DMS53 (cell line): Measurements from ENCODE around the gene LMNA.
"Not testable (repeated sequence)": the region's sequence is repeated elsewhere in the genome, so short reads cannot be mapped to it uniquely, and the experiment has no call there.

Experiments
- DNase-seq: peaks from one replicate; lab custom pipeline; 2025; lab: John Stamatoyannopoulos, UW

LMNA gene

DNA sequence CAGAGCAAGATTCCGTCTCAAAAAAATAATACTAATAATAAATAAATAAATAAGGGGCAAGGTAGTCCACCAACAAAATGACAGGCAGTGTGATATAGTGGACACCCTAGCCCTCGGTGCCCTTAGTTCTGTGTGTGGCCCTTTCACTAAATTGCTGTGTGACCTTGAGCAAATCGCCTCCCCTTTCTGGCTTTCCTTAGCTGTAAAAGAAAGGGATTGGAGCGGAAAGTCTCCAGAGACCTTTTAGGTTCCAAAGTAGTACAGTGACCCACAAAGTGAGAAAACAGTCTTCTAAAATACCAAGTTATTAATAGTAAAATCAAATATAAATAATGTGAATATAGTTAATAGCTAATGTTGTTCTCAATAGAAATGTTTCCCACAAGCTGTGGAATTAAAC is 7.6 kb downstream of the LMNA start:
- DNase-seq, result no peak

DNA sequence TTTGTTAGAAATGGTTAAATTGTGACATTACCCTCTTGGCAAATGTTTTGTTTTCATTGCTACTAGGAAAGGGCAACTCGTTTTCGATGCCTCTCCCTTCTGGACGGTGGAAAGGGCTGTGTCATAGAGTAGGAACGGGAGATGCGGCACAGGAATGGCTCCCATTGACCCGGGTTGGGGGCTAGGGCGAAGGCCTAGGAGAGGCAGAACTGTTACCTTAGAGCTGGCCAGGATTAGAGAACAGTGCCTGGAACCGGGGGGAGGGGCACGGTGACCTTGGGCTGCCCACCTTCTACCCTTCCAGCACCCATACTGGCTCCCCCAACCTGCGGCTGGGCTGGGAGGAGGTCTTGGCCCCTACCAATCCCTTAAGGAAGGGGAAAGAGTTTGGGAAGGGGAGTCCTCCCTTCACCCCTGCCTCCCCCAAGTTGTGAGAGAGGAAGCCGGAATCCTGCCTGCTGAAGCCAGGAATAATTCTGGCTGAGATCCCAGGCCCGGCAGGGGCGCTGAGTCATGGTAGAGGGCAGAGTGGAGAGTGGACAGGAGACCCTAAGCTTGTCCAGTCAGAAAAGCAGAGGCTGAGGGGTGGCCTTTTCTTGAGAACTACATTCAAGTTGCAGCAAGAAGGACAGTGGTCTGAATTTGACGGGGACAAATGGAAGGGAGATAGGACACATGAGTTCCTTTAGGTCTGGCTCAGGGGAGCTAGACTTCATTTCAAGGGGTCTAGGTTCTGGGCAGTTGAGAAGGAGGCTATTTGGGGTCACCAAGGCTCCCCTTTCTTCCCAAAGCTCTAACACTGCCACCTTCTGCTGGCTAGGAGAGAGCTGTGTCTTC is 8.2 kb downstream of the LMNA start:
- DNase-seq, result peak; percentile 65

DNA sequence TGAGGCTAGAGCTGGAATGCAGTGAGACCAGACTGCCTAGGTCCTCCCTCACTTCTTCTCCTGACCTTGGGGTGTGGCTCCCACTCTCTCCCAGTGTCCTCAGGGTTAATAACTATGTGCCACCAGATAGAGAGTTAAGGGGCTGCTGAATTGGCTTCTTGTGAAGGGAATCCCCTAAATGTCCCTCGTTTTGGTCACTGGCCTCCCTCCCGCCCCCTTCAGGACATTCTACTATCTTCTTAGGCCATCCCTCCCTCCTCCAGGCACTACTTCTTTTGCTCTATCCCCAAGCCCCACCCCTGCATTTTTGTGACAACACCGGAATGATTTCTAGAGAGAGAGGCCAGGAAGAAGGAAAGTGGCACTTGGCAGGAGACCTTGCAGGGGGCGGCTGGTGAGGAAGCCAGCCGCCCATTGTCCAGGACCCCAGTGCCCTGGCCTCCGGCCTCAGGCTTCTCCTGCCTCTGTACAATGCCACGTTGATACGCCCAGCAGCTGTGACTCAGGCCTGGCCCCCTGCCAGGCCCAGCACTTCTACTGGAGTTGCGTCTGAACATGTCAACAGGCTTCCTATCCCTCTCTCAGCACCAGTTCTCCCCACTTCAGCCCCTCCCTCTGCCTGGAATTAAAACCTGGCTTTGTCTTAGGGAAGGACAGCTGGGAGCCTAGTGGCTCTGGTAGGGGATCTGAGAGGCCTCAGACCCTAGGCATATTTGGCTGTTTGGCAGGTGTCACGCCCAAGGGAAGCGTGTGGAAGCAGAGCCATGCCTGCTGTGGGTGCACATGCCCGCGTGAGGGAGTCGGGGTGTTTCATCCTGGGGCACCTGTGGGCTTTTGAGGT is 9.1 kb downstream of the LMNA start:
- DNase-seq, result peak; percentile 97

DNA sequence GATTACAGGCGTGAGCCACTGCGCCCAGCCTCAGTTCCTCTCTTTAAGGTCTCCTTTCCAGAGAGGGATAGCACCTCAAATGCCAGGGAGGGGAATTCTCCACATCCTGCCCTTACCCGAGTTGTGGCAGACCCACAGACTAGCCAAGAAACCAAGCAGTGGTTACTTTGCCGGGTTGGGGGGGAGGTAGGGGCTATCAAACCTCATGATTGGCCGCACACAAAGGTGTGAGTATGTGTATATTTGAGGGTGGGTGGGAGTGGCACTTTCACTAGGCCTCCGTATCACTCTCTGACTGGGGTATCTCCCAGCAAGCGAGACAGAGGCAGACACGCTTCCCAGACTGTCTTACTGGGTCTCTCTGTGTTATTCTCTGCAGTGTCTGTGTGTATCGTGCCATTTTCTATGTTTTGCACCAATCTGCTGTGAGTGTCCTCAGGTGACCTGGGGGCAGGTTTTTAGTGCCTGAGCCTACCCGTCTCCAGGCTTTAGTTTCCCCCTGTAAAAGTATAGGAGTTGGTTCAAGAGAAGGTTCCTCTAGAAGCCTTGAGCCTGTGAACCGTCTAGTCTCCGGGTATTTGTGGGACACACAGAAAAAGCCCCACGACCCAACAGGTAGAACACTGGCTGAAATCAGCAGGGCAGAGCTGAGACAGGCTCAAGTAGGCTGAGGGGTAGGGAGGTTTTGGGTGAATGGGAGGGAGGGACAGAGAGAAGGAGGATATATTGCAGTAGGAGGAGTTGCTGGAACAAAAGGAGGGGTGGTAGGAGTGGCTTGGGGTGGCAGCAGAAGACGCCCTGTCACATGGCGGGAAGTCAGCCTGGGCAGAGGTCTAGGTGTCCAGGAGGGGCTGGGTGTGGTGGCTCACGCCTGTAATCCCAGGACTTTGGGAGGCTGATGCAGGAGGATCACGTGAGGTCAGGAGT is 10.3 kb downstream of the LMNA start:
- no peak for DNase-seq

DNA sequence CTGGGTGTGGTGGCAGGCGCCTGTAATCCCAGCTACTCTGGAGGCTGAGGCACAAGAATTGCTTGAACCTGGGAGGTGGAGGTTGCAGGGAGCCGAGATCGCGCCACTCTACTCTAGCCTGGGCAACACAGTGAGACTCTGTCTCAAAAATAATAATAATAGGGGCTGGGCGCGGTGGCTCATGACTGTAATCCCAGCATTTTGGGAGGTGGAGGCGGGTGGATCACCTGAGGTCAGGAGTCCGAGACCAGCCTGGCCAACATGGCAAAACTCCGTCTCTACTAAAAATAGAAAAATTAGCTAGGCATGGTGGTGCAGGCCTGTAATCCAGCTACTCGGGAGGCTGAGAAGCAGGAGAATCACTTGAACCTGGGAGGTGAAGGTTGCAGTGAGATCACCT is 11.0 kb downstream of the LMNA start:
- not testable (repeated sequence) for DNase-seq

DNA sequence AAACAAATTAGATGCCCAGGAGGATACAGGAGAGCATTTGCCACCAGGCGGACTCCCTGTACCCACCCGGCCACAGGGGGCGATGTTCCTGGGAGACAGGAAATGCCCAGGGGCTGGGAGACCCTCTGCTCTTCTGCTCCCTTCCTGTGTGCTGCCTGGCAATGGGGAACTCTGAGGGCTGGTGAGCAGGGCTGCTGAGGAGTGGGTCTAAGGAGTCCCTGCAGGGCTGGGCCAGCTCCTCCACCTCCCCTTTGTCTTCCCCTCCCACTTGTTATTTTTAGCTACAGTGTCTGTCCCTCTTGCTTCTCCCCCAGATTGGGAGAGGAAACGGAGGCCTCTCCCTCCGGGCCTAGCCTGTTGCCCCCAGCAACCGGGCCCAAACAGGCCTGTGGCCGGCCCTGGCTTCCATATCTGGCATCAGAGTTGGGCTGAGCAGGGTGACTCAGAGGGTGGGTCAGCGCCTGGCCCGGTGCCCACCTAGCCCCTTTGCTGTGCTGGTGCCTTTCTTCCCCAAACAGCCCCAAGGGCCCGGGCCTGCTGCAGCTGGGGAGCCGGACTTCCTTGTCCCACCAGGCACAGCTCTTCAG is 11.6 kb downstream of the LMNA start:
- DNase-seq, result peak; percentile 56

DNA sequence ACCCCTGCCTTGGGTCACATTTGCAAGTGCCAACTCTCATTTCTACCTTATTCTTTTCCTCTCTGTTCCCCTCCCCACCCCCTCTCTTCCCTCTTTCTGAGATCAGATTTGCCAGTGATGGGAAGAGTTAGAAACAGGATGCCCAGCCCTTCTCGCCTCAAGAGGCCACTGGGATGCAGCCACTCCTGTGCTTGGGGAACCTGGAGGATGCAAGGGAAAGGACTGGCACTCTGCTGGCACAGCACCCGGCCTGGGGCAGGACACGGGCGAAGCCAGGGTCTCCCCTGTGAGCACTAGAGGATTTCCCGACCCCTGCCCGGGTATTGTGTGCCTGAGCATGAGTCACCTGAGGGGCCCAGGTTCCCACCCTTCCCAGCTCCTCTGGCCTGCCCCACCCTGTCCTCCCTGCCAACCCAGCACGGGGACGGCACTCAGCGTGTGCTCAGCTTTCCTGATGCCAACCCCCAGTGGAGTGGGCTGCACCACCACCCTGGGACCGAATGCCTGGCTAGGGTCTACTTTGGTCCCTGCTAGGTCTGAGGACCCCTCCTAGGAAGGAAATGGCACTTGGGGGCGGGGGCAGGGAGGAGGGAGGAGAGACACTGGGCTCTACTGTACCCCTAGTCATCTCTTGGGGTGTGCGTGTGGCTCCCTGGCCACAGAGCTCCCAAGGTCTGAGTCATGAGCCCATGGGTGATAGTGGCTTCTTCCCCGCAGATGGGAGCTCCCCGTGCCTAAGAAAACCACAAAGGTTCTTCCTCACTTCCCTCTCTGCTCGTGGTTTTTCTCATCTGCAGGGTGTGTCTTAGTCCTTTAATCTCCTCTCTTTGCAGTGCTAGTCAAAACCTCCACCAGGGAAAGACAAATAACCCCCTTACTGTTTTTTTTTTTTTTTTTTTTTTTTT is 12.4 kb downstream of the LMNA start:
- no peak for DNase-seq

DNA sequence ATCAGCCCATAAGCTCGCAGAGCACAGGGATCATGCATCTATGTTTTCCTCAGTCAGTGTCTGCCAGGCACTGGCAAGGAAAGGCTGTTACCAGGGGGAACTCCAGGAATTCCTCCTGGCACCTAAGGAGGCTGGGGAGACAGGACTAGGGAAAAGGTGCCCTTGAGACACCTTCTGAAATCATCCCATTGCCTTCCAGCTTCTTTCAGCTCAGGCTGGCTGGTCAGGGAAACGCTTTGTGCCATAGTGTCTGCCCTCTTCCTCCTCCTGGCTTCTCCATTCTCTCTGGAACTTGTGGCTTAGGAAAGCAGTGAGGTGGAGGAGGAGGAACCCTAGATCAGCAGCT is 13.8 kb downstream of the LMNA start:
- no peak for DNase-seq

DNA sequence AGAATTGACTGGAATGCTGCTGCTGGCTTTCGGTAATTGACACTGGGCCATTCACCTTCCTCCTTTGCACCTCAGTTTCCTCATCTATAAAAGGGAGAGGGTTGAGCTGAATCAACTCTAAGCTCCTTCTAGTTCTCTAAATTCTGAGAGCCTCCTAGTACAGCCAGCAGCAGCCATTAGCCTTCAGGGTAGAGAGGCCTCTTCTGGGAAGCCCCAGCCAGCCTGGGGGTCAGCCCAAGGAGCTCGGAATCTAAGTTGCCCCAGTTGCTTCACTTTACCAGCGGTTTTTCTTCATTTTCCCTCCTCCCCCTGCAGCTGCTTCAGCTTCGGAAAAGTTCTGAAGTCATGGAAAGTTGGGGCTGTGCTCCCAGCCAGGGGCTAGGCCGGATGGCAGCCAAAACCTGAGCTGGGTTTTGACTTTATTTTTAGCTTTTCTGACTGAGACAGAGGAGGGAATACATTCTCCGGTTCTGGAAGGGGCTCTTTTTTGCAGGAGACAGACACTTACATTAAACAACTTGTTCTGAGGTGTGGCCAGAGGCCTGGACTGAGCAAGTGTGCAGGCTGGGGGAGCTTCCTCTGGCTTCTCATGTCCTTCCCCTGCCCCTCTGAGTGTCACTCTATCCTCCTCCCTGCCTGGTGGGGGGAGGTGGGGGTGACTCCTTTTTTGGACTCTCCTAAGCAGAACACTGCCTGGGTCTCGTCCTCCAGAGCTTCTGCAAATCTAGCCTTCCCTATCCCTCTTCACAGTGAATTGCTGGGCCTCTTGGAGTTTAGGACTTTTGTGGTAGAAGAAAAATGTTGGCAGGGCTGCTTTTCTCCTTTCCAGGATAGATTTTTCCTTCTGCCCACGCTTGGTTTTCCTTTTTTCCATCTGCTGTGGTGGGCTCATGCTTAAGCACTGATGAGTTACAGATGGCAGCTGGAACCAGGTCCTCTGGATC is 14.4 kb downstream of the LMNA start:
- DNase-seq, result no peak

DNA sequence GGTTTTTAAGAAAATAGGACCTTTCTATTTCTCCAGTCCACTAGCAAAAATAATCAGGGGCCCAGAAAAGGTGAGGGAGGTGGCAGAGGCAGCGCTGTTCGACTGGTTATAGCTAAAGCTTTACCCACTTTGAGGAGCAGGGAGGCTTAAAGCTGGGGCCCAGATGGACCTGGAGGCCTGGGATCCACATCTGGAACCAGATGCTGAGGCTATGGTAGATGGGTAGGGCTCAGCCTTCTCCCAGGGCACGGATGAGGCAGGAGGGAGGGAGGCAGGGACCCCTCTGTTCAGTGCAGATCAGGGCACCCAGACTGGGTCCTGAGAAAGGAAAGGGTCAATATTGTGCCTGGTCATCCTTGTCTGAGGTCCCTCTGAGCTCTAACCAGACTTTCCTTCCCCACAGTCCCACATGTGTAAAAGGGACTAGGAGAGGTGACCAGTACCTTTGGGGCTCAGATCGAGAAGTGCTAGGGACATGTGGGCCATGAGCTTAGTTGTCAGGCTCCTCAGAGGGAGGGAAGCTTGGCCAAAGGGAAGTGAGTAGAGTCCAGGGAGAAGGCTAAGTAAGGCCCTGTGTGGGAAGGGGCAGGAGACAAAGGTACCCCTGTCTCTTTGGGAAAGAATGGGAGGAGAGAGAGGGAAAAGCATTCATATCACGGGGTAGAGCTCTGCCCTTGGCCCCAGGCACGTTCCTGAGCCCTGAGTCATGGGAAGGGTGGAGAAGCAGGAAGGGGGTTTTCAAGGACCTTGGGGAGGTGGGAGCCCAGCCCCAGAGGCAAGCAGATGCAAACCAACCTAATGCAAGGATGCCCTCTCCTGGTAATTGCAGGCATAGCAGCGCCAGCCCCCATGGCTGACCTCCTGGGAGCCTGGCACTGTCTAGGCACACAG is 15.4 kb downstream of the LMNA start:
- DNase-seq, result peak; percentile 92

DNA sequence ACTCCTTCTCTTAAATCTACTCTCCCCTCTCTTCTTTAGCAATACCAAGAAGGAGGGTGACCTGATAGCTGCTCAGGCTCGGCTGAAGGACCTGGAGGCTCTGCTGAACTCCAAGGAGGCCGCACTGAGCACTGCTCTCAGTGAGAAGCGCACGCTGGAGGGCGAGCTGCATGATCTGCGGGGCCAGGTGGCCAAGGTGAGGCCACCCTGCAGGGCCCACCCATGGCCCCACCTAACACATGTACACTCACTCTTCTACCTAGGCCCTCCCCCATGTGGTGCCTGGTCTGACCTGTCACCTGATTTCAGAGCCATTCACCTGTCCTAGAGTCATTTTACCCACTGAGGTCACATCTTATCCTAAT is 16.0 kb downstream of the LMNA start:
- no peak for DNase-seq

DNA sequence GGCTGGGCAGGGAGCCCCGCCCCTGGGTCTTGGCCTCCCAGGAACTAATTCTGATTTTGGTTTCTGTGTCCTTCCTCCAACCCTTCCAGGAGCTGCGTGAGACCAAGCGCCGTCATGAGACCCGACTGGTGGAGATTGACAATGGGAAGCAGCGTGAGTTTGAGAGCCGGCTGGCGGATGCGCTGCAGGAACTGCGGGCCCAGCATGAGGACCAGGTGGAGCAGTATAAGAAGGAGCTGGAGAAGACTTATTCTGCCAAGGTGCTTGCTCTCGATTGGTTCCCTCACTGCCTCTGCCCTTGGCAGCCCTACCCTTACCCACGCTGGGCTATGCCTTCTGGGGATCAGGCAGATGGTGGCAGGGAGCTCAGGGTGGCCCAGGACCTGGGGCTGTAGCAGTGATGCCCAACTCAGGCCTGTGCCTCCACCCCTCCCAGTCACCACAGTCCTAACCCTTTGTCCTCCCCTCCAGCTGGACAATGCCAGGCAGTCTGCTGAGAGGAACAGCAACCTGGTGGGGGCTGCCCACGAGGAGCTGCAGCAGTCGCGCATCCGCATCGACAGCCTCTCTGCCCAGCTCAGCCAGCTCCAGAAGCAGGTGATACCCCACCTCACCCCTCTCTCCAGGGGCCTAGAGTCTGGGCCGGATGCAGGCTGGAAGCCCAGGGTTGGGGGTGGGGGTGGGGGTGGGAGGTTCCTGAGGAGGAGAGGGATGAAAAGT is 20.4 kb downstream of the LMNA start:
- DNase-seq, result no peak

DNA sequence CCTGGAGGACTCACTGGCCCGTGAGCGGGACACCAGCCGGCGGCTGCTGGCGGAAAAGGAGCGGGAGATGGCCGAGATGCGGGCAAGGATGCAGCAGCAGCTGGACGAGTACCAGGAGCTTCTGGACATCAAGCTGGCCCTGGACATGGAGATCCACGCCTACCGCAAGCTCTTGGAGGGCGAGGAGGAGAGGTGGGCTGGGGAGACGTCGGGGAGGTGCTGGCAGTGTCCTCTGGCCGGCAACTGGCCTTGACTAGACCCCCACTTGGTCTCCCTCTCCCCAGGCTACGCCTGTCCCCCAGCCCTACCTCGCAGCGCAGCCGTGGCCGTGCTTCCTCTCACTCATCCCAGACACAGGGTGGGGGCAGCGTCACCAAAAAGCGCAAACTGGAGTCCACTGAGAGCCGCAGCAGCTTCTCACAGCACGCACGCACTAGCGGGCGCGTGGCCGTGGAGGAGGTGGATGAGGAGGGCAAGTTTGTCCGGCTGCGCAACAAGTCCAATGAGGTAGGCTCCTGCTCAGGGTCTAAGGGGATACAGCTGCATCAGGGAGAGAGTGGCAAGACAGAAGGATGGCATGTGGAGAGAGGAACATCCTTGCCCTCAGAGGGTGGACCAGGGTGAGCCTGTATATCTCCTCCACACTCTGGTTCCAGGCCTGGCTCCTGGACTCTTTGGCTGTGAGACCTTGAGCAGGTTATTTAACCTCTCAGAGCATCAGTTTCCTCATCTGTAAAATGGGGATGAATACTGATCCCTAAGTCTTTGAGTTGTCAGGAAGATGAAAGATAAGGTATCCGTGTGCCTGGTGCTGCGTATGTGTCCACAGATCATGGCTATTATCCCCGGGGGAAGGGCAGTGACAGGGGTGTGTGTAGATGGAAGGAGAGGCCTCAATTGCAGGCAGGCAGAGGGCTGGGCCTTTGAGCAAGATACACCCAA is 21.7 kb downstream of the LMNA start:
- DNase-seq, result no peak

DNA sequence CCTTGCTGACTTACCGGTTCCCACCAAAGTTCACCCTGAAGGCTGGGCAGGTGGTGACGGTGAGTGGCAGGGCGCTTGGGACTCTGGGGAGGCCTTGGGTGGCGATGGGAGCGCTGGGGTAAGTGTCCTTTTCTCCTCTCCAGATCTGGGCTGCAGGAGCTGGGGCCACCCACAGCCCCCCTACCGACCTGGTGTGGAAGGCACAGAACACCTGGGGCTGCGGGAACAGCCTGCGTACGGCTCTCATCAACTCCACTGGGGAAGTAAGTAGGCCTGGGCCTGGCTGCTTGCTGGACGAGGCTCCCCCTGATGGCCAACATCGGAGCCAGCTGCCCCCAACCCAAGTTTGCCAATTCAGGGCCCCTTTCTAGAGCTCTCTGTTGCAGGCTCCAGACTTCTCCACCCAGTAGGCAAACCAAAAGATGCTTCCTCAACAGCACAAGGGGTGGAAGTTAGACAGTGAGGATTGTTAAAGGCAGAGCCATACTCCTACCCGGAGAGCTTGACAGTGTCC is 22.5 kb downstream of the LMNA start:
- DNase-seq, result no peak

DNA sequence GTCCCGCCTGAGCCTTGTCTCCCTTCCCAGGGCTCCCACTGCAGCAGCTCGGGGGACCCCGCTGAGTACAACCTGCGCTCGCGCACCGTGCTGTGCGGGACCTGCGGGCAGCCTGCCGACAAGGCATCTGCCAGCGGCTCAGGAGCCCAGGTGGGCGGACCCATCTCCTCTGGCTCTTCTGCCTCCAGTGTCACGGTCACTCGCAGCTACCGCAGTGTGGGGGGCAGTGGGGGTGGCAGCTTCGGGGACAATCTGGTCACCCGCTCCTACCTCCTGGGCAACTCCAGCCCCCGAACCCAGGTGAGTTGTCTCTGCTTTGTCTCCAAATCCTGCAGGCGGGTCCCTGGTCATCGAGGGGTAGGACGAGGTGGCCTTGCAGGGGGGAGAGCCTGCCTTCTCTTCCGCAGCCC is 24.0 kb downstream of the LMNA start:
- no peak for DNase-seq

DNA sequence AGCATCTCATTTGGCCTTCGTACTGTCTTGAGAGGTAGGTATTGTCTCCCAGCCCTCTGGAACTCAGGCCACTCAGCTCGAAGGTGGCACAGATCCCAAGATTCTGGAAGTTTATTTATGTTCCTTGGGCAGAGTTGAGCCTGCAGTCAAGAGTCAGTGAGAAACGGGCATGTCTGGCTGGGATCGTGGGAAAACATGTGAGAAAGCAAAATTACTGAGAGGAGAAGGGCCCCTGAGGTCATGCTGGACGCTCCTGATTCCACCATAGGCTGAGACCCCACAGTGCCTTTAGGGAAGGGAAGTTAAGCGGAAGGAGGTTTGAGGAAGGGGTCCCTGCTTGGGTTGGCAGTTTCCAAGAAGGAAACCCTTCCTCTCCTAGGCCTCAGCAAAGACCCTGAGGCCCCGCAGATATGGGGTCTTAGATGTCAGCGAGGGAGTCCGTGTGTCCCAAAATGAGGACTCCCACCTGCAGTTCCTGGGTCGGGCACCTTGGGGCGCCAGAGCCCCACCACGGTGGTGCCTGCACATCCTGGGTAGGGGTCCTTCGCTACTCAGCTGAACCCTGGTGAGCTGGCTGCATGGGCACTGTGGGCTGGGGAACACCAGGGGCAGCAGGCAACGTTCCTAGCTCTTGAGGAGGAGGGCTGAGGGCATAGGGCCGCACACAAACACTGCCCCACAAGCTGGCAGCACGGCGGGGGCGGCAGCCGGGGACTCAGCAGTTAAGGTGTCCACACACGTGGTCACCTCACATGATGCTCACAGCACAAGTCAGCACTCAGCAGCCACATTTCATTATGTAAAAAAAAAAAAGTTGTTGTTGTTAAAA is 26.6 kb downstream of the LMNA start:
- DNase-seq, result peak; percentile 33
